ENCODE data around the gene DOCK6. TPM values are rescaled to one million over a fixed set of nuclear protein-coding genes. Genes with fewer than 3 reads are reported as not detected.
A peak's percentile ranks its signal among the peaks of the same experiment; 100 is the strongest.

DOCK6 gene
- total and polyA plus RNA-seq, 5 donors = 23.8 to 68.5 (median 35.8) TPM

DNA sequence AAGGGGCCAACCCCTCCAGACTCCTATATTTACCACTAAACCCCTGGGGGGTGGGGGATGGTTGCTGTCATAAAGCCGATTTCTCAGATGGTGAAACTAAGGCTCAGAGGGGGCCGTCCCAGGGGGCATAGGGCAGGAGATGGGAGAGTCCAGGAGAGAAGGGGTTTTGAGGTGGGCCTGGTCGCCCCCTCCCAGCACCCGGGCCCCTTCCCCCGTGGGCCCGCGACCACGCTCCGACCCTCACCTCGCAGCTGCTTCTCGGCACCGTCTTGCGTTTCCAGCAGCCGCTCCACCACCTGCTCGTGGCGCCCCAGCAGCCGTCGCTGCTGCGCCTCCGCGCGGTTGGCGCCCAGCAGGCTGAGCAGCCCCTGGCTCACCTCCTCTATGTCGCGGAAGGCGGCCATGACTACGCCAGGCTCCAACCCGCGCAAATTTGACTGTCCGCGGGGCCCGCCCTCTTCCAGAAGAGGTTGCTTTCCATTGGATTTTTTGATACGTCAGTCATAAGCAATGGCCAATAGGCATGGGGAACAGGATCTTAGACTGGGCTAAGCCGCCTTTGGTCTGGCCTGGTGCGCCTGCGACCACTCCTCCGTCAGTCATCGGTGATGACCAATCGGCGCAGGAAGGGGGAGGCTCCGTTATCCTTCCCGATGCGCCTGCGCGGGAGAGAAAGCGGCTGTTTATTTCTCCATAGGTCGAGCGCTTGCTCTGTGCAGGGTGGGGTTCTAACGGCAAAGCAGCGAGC is 106.8 kb downstream of the DOCK6 start, which contains the start of gene SPC24:
TSS of gene SPC24 (minus strand) at position 410 of the 748 bp plus-strand sequence. CDS start at position 404, 6 bp downstream.
- H3K27ac ChIP-seq (ENCODE audit: low read length) = peak within 1 kb of the TSS; percentile 75
- H3K9me3 ChIP-seq (ENCODE audit: control insufficient read depth, low read length) = no peaks in the 10 kb centered on the region
- ATAC-seq (peak; percentile 93 to 96), DNase-seq (peak; percentile 96 to 98 (median 97))
- peak within 1 kb of the TSS; percentile 35 for H3K4me3 ChIP-seq (ENCODE audit: low read length)
- intact Hi-C loops (cut with DNase I) = no loop called here
- under 1% methylated on average over 50 of the region's 50 CpGs for WGBS
- H3K27me3 ChIP-seq (ENCODE audit: control insufficient read depth, insufficient read depth) = no peaks in the 10 kb centered on the region
- H3K4me1 ChIP-seq (ENCODE audit: control insufficient read depth, insufficient read depth, low read length) = peaks cover 3% of the 10 kb centered on the region

GRCh38 chr19:11154683-11155047 is 107.7 kb downstream of the DOCK6 start:
- no peaks in the 10 kb centered on the region for H3K9me3 ChIP-seq (ENCODE audit: control insufficient read depth, low read length)
- ATAC-seq (no peak), DNase-seq (no peak)
- H3K27ac ChIP-seq (ENCODE audit: low read length) = no peak overlapping the region
- intact Hi-C loops (cut with DNase I) = no loop called here
- 43% methylated on average over 6 of the region's 6 CpGs for WGBS
- no peaks in the 10 kb centered on the region for H3K27me3 ChIP-seq (ENCODE audit: control insufficient read depth, insufficient read depth)
- no peak overlapping the region for H3K4me3 ChIP-seq (ENCODE audit: low read length)
- peaks cover 3% of the 10 kb centered on the region for H3K4me1 ChIP-seq (ENCODE audit: control insufficient read depth, insufficient read depth, low read length)

- Histone ChIP-seq H3K27me3 (ENCODE audit: control insufficient read depth, insufficient read depth) (no peaks in the 10 kb centered on the region), H3K4me1 (ENCODE audit: control insufficient read depth, insufficient read depth, low read length) (no peaks in the 10 kb centered on the region), H3K27ac (ENCODE audit: low read length) (peak overlapping the region; percentile 97), H3K9me3 (ENCODE audit: control insufficient read depth, low read length) (no peaks in the 10 kb centered on the region), H3K4me3 (ENCODE audit: low read length) (no peak overlapping the region)
- DNase-seq (peak; percentile 67 to 84 (median 82)), ATAC-seq (peak; percentile 42 to 51)
- WGBS = 60% methylated on average over 11 of the region's 11 CpGs
- intact Hi-C loops (cut with DNase I) = no loop called here
Measured at GRCh38 chr19:11152318-11153062, 109.8 kb downstream of the DOCK6 start.

- Histone ChIP-seq H3K27me3 (ENCODE audit: control insufficient read depth, insufficient read depth) (no peaks in the 10 kb centered on the region), H3K27ac (ENCODE audit: low read length) (peak overlapping the region; percentile 79), H3K9me3 (ENCODE audit: control insufficient read depth, low read length) (no peaks in the 10 kb centered on the region), H3K4me1 (ENCODE audit: control insufficient read depth, insufficient read depth, low read length) (no peaks in the 10 kb centered on the region), H3K4me3 (ENCODE audit: low read length) (no peak overlapping the region)
- ATAC-seq = no peak
- intact Hi-C loops (cut with DNase I) = no loop called here
- DNase-seq = peak in 1 of 3 donors; percentile 71
- WGBS = 47% methylated on average over 7 of the region's 7 CpGs
Measured at GRCh38 chr19:11151181-11151580, 111.1 kb downstream of the DOCK6 start.

Other genes with a start within 250 kb of the DOCK6 start
- 100 to 1,000 TPM in 1 of 4 donors, 10 to 100 TPM in 2, 1 to 10 TPM in 1; 7.6 to 101 (median 21.6) TPM for gene LDLR, start 173.1 kb downstream of the DOCK6 start, total RNA-seq
- 19.3 TPM for gene LDLR, start 173.1 kb downstream of the DOCK6 start, polyA plus RNA-seq
- 1 to 10 TPM in 3 of 4 donors, under 1 TPM in 1; 0.56 to 4.4 (median 3.4) TPM for gene SPC24, start 106.7 kb downstream of the DOCK6 start, total RNA-seq
- gene SPC24, start 106.7 kb downstream of the DOCK6 start, polyA plus RNA-seq = 1.6 TPM
- 100 to 1,000 TPM; 244 to 324 (median 295) TPM for gene KANK2, start 65.0 kb downstream of the DOCK6 start, total RNA-seq
- gene KANK2, start 65.0 kb downstream of the DOCK6 start, polyA plus RNA-seq = 259 TPM
- under 1 TPM in 3 of 4 donors, not detected in 1; 0.47 to 0.84 (median 0.51) TPM for gene ANGPTL8, start 22.9 kb downstream of the DOCK6 start, total RNA-seq
- gene ANGPTL8, start 22.9 kb downstream of the DOCK6 start, polyA plus RNA-seq = 4.8 TPM
- gene TSPAN16, start 33.6 kb upstream of the DOCK6 start, total RNA-seq = not detected
- not detected for gene TSPAN16, start 33.6 kb upstream of the DOCK6 start, polyA plus RNA-seq
- 10 to 100 TPM; 12.2 to 12.7 (median 12.3) TPM for gene RAB3D, start 77.1 kb upstream of the DOCK6 start, total RNA-seq
- 4.1 TPM for gene RAB3D, start 77.1 kb upstream of the DOCK6 start, polyA plus RNA-seq
- 100 to 1,000 TPM in 2 of 4 donors, 10 to 100 TPM in 2; 92.9 to 105 (median 98.1) TPM for gene TMEM205, start 83.7 kb upstream of the DOCK6 start, total RNA-seq
- 149 TPM for gene TMEM205, start 83.7 kb upstream of the DOCK6 start, polyA plus RNA-seq
- gene CCDC159, start 84.0 kb upstream of the DOCK6 start, total RNA-seq = 10 to 100 TPM; 16.7 to 26.5 (median 24.9) TPM
- 34.2 TPM for gene CCDC159, start 84.0 kb upstream of the DOCK6 start, polyA plus RNA-seq
- gene PLPPR2, start 92.9 kb upstream of the DOCK6 start, total RNA-seq = 10 to 100 TPM; 23.2 to 32.1 (median 26.3) TPM
- 19.7 TPM for gene PLPPR2, start 92.9 kb upstream of the DOCK6 start, polyA plus RNA-seq
- gene SWSAP1, start 112.1 kb upstream of the DOCK6 start, total RNA-seq = 1 to 10 TPM; 1.0 to 1.9 (median 1.3) TPM
- gene SWSAP1, start 112.1 kb upstream of the DOCK6 start, polyA plus RNA-seq = 1.9 TPM
- 10 to 100 TPM in 3 of 4 donors, 1 to 10 TPM in 1; 8.5 to 12.6 (median 11.5) TPM for gene EPOR, start 121.8 kb upstream of the DOCK6 start, total RNA-seq
- 10.3 TPM for gene EPOR, start 121.8 kb upstream of the DOCK6 start, polyA plus RNA-seq
- 10 to 100 TPM; 14.0 to 25.2 (median 14.5) TPM for gene RGL3, start 156.8 kb upstream of the DOCK6 start, total RNA-seq
- gene RGL3, start 156.8 kb upstream of the DOCK6 start, polyA plus RNA-seq = 16.1 TPM
- 1 to 10 TPM; 1.0 to 1.2 (median 1.0) TPM for gene ODAD3, start 172.6 kb upstream of the DOCK6 start, total RNA-seq
- 1.1 TPM for gene ODAD3, start 172.6 kb upstream of the DOCK6 start, polyA plus RNA-seq
- gene PRKCSH, start 173.1 kb upstream of the DOCK6 start, total RNA-seq = 100 to 1,000 TPM; 125 to 158 (median 137) TPM
- 80.1 TPM for gene PRKCSH, start 173.1 kb upstream of the DOCK6 start, polyA plus RNA-seq
- gene ELAVL3, start 218.5 kb upstream of the DOCK6 start, total RNA-seq = not detected
- 0.14 TPM for gene ELAVL3, start 218.5 kb upstream of the DOCK6 start, polyA plus RNA-seq
- 1 to 10 TPM; 3.1 to 5.4 (median 4.4) TPM for gene ZNF653, start 243.3 kb upstream of the DOCK6 start, total RNA-seq
- gene ZNF653, start 243.3 kb upstream of the DOCK6 start, polyA plus RNA-seq = 4.5 TPM